ENCODE results near the gene CHRNA5.

DNA sequence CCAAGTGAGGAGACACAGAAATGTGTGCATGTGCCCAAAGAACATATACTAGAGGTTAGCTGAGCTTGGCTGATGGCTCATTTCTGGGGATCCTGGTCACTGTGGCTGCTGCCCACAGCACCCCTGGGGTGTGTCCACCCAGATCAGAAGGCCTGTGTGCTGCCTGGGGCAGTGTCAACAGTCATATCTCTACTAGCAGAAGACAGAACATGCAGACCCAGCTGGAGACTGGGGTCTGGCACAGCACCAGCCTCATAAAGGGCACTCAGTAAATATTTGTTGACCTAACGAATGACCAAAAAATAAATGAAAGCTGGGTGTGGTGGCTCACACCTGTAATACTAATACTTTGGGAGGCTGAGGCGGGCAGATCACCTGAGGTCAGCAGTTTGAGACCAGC is 39.1 kb downstream of the CHRNA5 start:
- TF ChIP-seq, protein P1, sequence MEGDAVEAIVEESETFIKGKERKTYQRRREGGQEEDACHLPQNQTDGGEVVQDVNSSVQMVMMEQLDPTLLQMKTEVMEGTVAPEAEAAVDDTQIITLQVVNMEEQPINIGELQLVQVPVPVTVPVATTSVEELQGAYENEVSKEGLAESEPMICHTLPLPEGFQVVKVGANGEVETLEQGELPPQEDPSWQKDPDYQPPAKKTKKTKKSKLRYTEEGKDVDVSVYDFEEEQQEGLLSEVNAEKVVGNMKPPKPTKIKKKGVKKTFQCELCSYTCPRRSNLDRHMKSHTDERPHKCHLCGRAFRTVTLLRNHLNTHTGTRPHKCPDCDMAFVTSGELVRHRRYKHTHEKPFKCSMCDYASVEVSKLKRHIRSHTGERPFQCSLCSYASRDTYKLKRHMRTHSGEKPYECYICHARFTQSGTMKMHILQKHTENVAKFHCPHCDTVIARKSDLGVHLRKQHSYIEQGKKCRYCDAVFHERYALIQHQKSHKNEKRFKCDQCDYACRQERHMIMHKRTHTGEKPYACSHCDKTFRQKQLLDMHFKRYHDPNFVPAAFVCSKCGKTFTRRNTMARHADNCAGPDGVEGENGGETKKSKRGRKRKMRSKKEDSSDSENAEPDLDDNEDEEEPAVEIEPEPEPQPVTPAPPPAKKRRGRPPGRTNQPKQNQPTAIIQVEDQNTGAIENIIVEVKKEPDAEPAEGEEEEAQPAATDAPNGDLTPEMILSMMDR (IDR thresholded peaks at IDR 0.05): no peak
- no peak for TF ChIP-seq POLR2A (IDR thresholded peaks at IDR 0.05)
